ENCODE results near the gene MTCH2.
A peak's percentile ranks its signal among the peaks of the same experiment; 100 is the strongest.
"Not testable (repeated sequence)": the region's sequence is repeated elsewhere in the genome, so short reads cannot be mapped to it uniquely, and the experiment has no call there.

The MTCH2 gene

DNA sequence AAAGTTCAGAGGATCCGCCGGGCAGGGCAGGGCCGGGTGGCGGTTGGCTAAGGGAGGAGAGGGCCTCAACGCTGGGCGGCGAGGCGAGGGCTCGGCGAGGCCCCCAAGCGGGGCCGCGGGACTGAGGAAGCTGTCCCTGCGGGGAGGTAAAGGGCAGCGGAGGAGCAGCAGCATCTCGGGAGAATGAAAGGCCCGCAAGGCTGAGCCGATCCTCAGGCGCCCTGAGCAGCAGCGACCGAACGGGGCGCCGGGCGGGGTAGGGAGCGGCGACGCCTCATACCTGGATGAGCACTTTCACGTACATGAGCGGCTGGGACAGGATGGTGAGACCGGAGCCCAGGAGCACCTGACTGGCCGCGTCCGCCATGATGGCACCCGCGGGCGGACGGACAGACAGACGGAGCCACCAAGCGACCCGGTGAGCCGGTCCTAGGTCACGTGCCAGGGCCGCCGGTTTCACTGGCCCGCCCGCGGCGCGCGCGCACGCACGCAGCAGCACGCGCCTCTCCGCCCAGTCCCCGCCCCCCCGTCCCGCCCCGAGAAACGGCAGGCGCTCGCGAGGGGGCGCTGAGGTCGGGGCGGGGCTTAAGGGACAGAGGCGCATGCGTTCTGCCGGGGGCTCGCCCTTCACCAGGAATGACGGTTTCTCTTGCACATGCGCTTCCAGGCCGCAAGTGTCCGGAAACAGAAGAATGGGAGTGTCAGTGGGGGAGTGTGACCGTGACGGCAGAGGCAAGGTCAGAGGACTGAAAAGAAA, at the start of gene MTCH2:
TSS of gene MTCH2 (minus strand) at position 461 of the 757 bp plus-strand sequence. CDS start at position 367, 94 bp downstream.
- peak; percentile 96 for DNase-seq

DNA sequence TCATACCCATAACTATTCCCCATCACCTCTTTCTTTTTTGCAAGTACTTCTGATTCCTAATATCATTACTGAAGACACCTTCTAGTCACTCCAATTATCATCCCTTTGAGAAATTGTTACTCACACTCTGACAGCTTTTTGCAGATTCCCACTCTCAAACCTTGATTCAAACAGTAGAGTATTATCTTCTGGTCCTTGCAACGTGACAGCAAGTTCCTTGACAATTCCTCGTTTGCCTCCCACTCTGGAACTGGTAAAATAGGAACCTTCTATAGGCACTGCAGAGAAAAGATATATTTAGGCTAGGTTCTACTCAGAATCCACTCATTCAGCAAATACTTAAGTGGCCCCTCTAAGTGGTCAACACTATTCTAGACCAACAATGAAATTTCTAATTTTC, 49.6 kb upstream of the MTCH2 start:
- DNase-seq: no peak

DNA sequence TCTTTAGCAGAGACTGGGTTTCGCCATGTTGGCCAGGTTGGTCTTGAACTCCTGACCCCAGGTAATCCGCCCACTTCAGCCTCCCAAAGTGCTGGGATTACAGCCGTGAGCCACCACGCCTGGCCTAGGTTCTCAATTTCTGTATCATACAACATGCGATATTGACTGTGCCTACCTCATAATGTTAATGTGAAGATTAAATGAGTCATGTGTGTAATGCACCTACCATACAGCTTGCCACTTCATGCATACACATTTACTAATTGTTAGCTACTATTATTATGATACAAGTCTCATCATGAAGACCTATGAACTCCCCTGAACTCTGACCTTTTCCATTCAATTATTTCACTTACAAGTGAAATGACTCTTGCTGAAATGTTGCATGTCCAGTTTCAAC, 47.1 kb upstream of the MTCH2 start:
- no peak for DNase-seq

DNA sequence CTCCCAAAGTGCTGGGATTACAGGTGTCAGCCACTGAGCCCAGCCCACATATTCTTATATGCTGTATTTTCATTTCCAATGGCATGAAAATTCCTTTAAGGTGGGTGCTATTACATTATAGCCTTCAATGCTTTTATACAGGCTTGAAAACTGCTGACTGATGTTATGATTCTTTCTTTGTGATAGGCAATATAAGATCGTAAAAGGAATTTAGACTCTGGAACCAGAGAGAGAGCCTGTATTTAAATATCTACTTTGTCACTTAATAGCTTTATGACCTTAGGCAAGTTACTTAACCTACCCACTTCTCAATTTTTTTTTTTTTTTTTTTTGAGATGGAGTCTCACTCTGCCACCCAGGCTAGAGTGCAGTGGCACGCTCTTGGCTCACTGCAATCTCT, 46.6 kb upstream of the MTCH2 start:
- no peak for DNase-seq

DNA sequence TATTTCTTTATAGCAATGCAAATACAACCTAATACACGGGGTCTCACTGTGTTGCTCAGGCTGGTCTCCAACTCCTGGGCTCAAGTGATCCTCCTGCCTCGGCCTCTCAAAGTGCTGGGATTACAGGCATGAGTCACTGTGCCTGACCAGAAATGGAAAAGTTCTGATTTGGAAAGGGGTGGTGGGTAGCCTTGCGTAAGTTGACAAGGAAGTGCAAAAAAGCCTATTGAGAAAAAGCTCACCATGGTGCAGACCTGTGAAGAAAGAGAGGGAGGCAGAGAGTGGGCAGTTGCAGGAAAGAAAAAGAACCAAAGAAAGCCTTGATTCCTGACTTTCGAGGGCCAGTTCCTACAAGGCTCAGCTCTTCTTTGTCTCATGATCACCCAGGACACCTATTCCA, 45.8 kb upstream of the MTCH2 start:
- no peak for DNase-seq

DNA sequence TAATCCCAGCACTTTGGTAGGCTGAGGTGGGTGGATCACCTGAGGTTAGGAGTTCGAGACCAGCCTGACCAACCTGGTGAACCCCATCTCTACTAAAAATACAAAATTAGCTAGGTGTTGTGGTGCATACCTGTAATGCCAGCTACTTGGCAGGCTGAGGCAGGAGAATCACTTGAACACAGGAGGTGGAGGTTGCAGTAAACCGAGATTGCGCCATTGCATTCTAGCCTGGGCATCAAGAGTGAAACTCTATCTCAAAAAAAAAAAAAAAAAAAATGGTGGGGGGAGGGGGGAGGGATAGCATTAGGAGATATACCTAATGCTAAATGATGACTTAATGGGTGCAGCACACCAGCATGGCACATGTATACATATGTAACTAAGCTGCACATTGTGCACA, 44.3 kb upstream of the MTCH2 start:
- not testable (repeated sequence) for DNase-seq

DNA sequence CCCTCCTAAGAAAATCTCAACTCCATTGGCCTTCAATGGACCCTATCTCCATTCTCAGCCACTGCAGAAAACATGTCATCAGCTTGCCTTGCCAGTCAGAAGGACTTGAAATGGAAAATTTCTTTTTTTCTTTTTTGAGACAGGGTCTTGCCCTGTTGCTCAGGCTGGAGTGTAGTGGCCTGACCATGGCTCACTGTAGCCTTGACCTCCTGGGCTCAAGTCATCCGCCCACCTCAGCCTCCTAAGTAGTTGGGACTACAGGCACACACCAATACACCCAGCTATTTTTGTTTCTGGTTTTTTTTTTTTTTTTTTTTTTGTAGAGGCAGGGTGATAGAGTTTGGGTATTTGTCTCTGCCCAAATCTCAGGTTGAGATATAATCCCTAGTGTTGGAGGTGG, 43.8 kb upstream of the MTCH2 start:
- no peak for DNase-seq

DNA sequence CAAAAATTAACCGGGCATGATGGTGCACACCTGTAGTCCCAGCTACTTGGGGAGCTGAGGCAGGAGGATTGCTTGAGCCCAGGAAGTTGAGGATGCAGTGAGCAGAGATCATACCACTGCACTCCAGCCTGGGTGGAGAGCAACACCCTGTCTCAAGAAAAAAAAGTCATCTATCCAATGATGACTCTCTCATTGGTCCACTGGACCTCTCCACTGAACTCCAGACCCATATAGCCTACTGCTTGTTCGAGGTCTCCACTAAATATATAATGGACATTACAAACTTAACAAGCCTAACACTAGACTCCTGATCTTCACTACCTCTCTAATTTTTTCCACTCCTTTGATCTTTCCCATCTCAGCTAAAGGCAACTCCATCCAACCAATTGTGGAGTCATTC, 33.5 kb upstream of the MTCH2 start:
- no peak for DNase-seq

DNA sequence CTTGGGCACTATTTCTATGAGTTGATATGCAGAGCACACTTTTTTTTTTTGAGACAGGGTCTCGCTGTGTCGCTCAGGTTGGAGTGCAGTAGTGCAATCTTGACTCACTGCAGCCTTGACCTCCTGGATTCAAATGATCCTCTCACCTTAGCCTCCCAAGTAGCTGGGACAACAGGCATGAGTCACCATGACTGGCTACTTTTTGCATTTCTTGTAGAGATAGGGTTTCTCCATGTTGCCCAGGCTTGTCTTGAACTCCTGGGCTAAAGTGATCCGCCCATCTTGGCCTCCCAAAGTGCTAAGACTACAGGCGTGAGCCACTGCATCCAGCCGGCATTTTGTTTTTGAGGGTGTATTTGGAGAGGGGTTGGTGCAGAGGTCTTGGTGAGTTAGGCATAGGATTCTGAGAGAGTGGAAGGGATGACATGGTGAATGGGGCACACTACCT, 29.9 kb upstream of the MTCH2 start:
- no peak for DNase-seq

DNA sequence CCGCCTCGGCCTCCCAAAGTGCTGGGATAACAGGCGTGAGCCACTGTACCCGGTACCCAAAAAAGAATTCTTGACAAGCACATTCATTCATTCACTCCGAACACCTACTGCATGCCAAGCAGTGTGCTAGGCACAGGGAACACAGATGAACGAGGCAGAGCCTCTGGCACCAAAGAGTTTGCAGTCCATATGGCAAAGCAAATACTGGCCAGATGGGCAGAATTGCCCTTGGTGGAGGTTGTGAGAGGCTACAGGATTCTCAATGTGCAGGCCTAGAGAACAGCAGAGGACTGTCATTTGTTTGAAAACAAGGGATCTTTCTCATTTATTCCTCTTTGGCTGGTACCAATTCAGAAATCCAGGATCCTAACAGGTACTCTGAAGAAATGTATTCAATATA, 27.5 kb upstream of the MTCH2 start:
- no peak for DNase-seq

DNA sequence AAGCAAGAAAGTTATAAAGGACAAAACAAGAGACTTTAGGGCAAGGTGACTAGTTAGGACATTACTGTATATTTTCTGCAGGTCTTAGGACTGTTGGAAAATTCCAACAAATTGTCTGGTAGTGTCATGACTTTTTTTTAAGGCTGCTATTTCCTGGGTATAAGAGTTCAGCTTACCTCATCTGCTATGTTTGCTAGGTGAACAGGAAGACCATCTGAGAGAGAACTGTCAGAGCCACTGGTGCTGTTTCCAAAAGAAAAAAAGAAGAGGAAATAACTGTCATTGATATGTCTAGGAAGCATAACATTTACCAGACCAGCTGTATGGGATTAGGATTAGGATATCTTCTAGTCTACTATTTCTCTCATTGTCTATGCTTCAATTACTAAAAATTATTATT, 26.3 kb upstream of the MTCH2 start:
- no peak for DNase-seq

DNA sequence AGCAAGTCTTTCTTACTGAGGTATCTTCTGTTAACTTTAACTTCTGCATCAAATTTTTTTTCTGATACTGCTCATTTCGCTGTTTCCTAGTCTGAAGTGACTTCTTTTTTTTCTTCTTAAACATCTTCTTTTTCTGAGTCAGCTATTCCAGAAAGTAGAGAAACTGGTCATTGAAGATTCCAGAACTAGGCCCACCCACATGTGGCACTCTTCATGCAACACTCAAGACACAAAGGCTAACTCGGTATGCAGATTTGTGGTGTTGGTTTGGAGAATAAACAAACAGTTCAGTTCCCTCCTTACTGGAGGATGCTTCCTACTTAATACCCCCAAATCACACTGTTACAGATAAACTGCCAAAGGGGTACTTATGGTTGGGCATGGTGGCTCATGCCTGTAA, 25.2 kb upstream of the MTCH2 start:
- no peak for DNase-seq

DNA sequence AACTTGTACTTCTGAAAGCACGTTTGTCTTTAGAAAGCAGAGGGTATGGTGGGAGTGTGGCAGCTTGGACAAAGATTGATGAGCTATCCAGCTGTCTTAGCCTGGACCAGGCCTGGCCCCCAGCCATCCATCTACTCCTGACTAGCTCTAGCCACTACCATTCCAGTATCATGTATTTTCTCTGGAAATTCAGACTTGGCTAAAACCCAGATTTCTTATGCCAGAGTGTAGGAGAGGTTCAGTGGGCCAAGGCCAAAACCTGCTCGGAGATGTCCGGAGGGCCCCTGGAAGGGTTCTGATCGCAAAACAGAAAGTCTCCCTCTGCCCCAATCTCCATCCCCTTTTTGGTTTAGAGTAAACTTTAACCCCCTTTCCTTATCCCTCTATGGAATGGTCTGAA, 24.8 kb upstream of the MTCH2 start:
- DNase-seq: no peak

DNA sequence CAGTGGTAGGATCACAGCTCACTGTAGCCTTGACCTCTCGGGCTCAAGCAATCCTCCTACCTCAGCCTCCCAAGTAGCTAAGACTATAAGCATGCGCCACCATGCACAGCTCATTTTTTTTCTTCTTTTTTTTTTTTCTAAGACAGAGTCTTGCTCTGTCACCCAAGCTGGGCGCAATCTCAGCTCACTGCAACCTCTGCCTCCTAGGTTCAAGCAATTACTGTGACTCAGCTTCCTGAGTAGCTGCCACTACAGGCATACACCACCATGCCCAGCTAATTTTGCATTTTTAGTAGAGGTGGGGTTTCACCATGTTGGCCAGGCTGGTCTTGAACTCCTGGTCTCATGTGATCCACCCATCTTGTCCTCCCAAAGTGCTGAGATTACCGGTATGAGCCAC, 22.6 kb upstream of the MTCH2 start:
- not testable (repeated sequence) for DNase-seq

DNA sequence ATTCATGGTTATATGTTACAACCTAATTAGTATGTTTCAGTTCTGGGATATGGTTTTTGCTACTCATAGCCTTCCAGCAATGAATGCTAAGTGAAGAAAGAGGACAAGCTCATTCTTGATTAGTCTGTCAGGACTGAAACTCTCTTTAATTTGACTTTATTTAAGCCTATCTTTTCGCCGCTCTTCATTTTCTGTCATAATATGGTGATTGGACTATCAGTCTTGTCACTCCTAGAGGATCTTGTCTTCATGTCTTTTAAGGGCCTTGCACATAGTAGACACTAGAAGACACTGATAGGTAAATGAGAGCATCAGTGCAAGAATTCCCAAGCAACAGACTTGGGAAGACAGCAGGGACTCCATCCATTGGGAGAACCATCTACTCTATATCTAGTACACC, 18.9 kb upstream of the MTCH2 start:
- no peak for DNase-seq

DNA sequence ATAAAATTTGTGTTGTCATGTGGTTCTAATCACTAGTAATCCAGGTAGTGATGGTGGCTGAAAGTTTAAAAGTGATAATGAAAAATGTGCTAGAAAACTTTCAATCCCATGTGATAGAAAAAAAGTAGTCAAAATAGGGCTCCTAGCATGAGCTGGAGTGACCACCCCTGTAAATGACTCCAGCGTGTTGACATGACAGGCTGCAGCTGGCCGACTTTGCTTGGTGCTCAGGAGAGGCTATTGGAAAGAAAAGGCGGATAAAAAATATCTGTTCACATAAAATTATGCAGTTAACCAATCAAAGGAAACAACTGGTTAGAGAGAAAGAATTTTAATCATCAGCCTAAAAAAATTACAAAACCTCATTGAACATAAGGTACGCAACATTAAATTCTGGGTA, 16.9 kb upstream of the MTCH2 start:
- no peak for DNase-seq

DNA sequence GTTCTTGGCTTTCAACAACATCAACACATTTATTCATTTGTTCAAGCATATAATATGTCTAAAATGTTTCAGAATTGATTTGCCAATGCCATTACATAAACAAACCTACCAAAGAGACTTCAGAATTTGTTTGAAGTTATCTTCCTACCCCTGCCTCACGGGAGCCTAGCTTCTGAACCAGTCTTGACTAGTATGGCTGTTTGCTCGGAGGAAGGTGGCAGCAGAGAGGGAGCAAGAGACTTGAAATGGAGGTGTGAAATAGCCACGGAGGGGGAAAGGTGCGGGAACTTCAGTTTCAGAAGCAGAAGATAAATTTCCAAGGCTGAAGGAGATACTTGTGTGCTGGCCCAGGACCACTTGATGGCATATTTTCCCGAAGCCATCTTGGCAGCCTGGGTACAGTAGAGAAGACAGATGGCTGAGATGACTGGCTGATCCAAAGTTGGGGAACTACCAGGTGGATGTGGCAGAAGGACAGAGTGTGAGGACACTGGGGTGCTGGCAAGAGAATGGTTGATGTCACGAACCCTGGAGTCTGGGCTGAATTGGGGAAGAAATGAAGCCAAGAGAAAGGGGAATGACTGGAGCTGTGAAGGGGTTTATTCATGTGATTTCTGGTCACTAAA, 14.0 kb upstream of the MTCH2 start:
- no peak for DNase-seq

DNA sequence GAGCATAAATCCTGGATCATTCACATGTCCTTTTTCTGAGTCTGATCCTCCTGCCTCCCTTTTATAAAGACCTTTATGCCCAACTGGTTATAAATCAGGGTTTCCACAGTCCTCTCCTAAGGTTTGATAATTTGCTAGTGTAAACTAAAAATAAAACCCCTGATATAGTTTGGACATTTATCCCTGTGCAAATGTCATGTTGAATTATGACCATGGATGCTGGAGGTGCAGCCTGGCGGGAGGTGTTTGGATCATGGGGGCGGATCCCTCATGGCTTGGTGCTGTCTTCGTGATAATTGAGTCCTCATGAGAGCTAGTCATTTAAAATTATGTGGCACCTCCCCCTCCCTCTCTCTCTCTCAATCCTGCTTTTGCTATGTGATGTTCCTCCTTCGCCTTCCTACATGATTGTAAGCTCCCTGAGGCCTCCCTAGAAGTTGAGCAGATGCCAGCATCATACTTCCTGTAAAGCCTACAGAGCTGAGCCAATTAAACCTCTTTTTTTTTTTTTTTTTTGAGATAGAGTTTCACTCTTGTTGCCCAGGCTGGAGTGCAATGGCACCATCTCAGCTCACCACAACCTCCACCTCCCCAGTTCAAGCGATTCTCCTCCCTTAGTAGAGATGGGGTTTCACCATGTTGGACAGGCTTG, 9.6 kb upstream of the MTCH2 start:
- DNase-seq: no peak

DNA sequence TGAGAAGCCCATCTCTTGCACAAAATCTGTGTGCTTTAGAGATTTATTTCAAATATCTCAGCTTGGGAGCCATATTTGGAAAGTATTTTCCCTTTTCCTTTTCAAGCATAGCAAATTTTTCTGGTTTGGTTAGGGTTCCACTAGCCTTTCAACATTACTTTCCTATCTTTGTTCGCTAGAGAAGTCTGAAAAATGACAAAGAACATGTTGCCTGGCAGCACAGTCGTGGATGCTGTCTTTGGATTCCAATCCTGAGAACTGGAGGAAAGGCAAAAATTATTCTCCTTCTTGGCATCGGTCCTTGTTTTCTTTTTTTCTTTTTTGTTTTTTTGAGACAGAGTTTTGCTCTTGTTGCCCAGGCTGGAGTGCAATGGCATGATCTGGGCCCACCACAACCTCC, 6.9 kb upstream of the MTCH2 start:
- DNase-seq: no peak

DNA sequence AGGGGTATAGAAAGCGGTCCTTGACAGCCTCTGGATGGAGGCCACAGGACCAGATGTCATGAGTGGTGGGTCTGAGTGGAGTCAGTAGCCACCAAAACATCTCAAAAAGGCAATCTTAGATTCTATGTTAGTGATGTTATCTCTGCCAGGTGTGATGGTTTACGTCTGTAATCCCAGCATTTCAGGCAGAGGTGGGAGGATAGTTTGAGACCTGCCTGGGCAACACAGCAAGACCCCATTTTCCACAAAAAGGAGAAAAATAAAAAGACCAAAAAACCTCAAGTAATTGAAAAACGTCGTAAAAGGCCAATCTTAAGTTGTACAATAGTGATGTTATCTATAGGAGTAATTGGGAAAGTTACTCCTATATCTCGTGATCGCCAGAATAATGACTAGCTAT, 3.7 kb upstream of the MTCH2 start:
- DNase-seq: no peak

DNA sequence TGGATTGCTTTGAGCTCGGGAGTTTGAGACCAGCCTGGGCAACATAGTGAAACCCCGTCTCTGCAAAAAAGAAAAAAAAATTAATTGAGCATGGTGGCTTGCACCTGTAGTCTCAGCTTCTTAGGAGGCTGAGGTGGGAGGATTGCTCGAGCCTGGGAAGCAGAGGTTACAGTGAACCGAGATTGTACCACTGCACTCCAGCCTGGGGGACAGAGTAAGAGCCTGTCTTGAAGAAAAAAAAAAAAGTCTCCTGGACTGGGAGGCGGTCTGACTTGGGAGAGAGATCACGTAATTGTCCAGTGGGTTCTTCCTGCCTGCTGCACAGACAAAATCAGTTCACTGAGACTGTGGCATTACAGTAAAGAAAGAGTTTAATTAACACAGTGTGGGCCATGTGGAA, 3.1 kb upstream of the MTCH2 start:
- DNase-seq: no peak

DNA sequence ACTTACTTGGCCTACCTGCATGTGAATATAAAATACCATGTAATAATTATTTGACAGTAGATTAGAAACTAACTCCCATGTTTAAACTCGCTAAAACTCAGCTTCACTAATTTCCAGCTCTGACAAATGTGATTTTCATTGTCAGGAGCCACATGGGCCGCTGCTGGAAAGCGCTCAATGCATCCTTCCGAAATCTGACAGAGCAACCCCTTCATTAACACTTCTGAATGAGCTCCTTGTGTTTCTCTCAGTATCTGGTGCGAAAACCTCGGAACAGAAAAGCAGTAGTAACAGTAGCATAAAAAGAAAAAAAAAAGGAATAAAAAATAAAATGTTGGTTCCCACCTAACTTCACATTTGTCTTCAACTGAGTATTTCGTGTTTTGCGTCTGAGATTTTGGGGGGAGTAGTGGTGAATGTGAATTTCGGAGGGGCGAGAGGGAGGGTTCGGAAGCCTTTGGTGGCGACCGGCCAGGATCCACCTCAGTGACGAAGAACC, 710 bp downstream of the MTCH2 start:
- DNase-seq: no peak

DNA sequence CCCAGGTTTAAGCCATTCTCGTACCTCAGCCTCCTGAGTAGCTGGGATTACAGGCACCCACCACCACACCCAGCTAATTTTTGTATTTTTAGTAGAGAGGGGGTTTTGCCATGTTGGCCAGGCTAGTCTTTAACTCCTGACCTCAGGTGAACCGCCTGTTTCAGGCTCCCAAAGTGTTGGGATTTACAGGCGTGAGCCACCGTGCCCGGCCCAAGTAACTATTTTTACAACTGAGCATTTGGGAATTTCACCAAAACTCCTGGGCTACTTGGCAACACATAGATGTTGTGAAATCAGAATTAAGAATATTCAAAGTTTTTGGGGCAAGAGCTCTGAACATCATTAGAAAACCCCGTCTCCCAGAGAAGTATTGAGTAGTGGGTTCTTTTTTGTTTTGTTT, 1.9 kb downstream of the MTCH2 start:
- not testable (repeated sequence) for DNase-seq

DNA sequence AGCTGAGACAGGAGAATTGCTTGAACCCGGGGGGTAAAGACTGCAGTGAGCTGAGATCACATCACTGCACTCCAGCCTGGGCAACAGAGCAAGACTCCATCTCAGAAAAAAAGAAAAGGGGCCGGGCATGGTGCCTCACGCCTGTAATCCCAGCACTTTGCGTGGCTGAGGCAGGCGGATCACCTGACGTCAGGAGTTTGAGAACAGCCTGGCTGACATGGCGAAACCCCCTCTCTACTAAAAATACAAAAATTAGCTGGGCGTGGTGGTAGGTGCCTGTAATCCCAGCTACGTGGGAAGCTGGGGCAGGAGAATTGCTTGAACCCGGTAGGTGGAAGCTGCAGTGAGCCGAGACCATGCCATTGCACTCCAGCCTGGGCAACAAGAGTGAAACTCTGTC, 6.0 kb downstream of the MTCH2 start:
- DNase-seq: not testable (repeated sequence)
